Measurements from ENCODE around the gene CLDN5. TPM values are rescaled to one million over a fixed set of nuclear protein-coding genes. Genes with fewer than 3 reads are reported as not detected.

CLDN5 gene, protein sequence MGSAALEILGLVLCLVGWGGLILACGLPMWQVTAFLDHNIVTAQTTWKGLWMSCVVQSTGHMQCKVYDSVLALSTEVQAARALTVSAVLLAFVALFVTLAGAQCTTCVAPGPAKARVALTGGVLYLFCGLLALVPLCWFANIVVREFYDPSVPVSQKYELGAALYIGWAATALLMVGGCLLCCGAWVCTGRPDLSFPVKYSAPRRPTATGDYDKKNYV
- 0.74 and 0.89 TPM in 2 replicates for total RNA-seq

DNA sequence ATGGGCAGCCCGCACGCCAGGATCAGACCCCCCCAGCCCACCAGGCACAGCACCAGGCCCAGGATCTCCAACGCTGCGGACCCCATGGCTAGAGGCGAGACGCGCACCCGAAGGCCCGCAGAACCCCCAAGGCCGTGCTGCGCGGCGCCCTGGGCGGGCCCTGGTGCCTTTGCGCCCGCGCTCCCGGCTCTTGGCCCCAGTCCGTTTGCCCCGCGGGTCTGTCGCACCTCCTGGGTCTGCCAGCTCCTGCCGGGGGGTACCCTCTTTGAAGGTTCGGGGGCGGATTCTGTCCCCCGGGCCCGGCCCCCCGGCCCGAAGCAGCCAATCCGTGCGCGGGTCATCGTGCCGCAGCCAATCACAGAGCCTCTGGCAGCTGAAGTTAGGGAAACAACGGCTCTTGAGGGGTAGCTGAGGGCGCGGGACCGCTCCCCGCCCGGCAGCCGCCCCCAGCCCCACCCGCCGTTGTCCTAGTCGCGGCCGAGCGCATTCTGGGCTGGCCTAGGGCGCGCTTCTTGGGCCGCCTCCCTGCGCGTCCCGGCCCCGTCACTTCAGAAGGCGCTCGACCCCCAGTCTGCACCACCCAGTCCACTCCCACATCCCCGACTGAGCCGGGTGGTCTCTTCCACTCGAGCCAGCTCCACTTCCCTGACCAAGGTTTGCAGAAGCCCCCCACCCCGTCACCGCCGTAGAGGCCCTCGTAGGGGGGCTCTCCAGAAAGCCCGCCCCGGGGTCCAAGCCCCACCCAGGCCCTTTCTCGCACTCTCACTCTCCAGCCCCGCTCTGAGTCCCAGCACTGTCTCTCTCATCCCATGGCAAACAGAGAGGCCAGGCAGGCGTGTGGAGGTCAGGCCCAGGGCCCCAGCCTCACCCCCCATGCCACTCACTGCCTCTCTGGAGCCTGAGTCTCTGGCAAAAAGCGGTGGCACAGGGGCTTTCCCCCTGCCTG, at the start of gene CLDN5:
Gene CLDN5, minus strand, starts transcription at position 241 of the 946 bp plus-strand sequence. Its CDS starts 155 bp downstream, at position 86.

GRCh38 chr22:19479355-19480172, 44.6 kb downstream of the CLDN5 start, which contains the start of gene CDC45:
TSS of gene CDC45 (plus strand) at chr22:19479920. CDS start at chr22:19479969, 49 bp downstream.

DNA sequence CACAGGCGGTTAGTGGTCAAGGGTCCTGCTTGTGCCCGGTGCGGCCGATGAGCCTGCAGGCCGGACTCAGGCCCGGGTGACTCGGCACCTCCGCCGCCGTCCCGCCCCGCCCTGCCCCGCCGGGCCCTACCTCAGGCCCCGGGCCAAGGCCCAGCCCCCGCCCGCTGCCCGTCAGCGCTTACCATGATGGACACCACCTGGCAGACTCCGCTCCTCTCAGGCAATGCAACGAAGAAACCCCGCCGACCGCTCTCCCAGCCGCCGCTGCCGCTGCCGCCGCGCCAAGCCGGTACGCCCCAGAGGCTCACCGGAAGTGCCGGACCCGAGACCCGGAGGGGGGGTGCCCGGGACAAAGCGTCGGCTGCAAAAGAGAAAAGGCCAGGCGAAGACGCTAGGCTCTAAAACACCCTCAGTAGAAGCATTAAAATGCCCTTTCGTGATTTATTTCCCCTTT, 45.3 kb downstream of the CLDN5 start, which contains the start of gene UFD1:
Gene UFD1, minus strand, starts transcription at position 293 of the 454 bp plus-strand sequence. Its CDS starts 108 bp downstream, at position 185.

Other genes with a start within 250 kb of the CLDN5 start
- 34.4 TPM in 2 replicates for gene CLTCL1, start 232.7 kb downstream of the CLDN5 start, total RNA-seq
- gene HIRA, start 92.7 kb downstream of the CLDN5 start, total RNA-seq, result 20.8 and 34.2 TPM in 2 replicates
- 26.3 and 29.7 TPM in 2 replicates for gene MRPL40, start 91.9 kb downstream of the CLDN5 start, total RNA-seq
- gene C22orf39, start 76.7 kb downstream of the CLDN5 start, total RNA-seq, result 15.1 and 15.7 TPM in 2 replicates
- 49.0 and 57.0 TPM in 2 replicates for gene UFD1, start 45.2 kb downstream of the CLDN5 start, total RNA-seq
- 1.2 and 12.0 TPM in 2 replicates for gene CDC45, start 44.5 kb downstream of the CLDN5 start, total RNA-seq
- gene SEPTIN5, start 190.1 kb upstream of the CLDN5 start, total RNA-seq, result 14.8 and 27.3 TPM in 2 replicates
- gene GP1BB, start 199.1 kb upstream of the CLDN5 start, total RNA-seq, result 1.8 and 2.1 TPM in 2 replicates
- not detected in 2 replicates for gene TBX1, start 236.4 kb upstream of the CLDN5 start, total RNA-seq